GM23248 (cell line): ENCODE data around the gene RITA1. TPM values are rescaled to one million over a fixed set of nuclear protein-coding genes. Genes with fewer than 3 reads are reported as not detected.

Source experiments
- DNase-seq: peaks from one replicate; pipeline ENCODE4 v3.0.0-alpha.2; 2015
- H2AFZ ChIP-seq: fragments of 200-600 bp; sonication (generic); 2 replicates; pipeline ENCODE4 v1.6.1; 2016; ENCODE audit warnings: antibody characterized with exemption
- H3F3A ChIP-seq: fragments of 200-600 bp; sonication (generic); 2 replicates; pipeline ENCODE4 v1.6.1; 2016; ENCODE audit warnings: mild to moderate bottlenecking, antibody characterized with exemption, mixed run types; ENCODE audit not compliant: insufficient read depth
- H3K27ac ChIP-seq: fragments of 200-600 bp; sonication (generic); 2 replicates; pipeline ENCODE4 v1.5.1; 2016; ENCODE audit warnings: mild to moderate bottlenecking
- H3K27me3 ChIP-seq: fragments of 200-600 bp; sonication (generic); replicated peaks from 2 replicates; pipeline ENCODE4 v1.6.1; 2016; ENCODE audit warnings: mild to moderate bottlenecking; ENCODE audit not compliant: insufficient read depth
- H3K36me3 ChIP-seq: fragments of 200-600 bp; sonication (generic); 2 replicates; pipeline ENCODE4 v1.6.1; 2016; ENCODE audit warnings: low read depth, mild to moderate bottlenecking
- H3K4me1 ChIP-seq: fragments of 200-600 bp; sonication (generic); 2 replicates; pipeline ENCODE4 v1.6.1; 2016; ENCODE audit warnings: mild to moderate bottlenecking; ENCODE audit not compliant: insufficient read depth
- H3K4me2 ChIP-seq: fragments of 200-600 bp; sonication (generic); one replicate; pipeline ENCODE4 v1.6.1; 2016; ENCODE audit warnings: mild to moderate bottlenecking; ENCODE audit not compliant: unreplicated experiment
- H3K4me3 ChIP-seq: fragments of 200-600 bp; sonication (generic); 2 replicates; pipeline ENCODE4 v1.5.1; 2016; ENCODE audit warnings: mild to moderate bottlenecking
- H3K79me2 ChIP-seq: fragments of 200-600 bp; sonication (generic); 2 replicates; pipeline ENCODE4 v1.6.1; 2016; ENCODE audit warnings: mild to moderate bottlenecking; ENCODE audit not compliant: insufficient read depth
- H3K9ac ChIP-seq: fragments of 200-600 bp; sonication (generic); 2 replicates; pipeline ENCODE4 v1.6.1; 2016; ENCODE audit warnings: mild to moderate bottlenecking
- H3K9me2 ChIP-seq: fragments of 200-600 bp; sonication (generic); 2 replicates; pipeline ENCODE4 v1.6.1; 2016; ENCODE audit warnings: mixed run types, mild to moderate bottlenecking, moderate library complexity; ENCODE audit not compliant: insufficient read depth
- H3K9me3 ChIP-seq: fragments of 200-600 bp; sonication (generic); one replicate; pipeline ENCODE4 v1.6.1; 2017; ENCODE audit warnings: low read depth
- H4K20me1 ChIP-seq: fragments of 200-600 bp; sonication (generic); 2 replicates; pipeline ENCODE4 v1.6.0; 2016; ENCODE audit not compliant: insufficient read depth
- EZH2 ChIP-seq: fragments of 200-600 bp; sonication (generic); IDR thresholded peaks from 2 replicates; pipeline ENCODE4 v1.6.1; 2018; ENCODE audit warnings: antibody characterized with exemption, mild to moderate bottlenecking; ENCODE audit not compliant: insufficient read depth, poor library complexity, severe bottlenecking
- EZH2phosphoT487 ChIP-seq: fragments of 200-600 bp; sonication (generic); IDR thresholded peaks from 2 replicates; pipeline ENCODE4 v1.6.1; 2018; ENCODE audit warnings: antibody characterized with exemption, moderate library complexity, mild to moderate bottlenecking, low read depth; ENCODE audit not compliant: insufficient read depth
- WGBS, 2 experiments: methylation state at CpG; one replicate each; pipeline ENCODE4 v1.1.6; 2015 to 2017; ENCODE audit warnings: low lambda C conversion rate in 2 of 2, low coverage in 1 of 2; ENCODE audit errors: missing lambda C conversion rate in 2 of 2; 5-methylcytosine and 5-hydroxymethylcytosine counted together
- in situ Hi-C: fragments of 300-500 bp; cut with MboI; formaldehyde crosslinking; loops from 2 replicates; pipeline ENCODE4 v1.15.0; 2020
- polyA plus RNA-seq: library from polyadenylated mRNA; unstranded; fragments of >200 nt; fragmentation: Nextera tagmentation; extraction: Ambion mirVana; gene quantifications from 2 replicates; pipeline ENCODE4 v1.2.1, GENCODE V29; 2016
- total RNA-seq: library from RNA; depleted of rRNA; stranded (reverse); fragments of >200 nt; shearing (Covaris generic); gene quantifications from 2 replicates; pipeline ENCODE4 v1.2.3, GENCODE V29; 2014

RITA1 gene
- total and polyA plus RNA-seq, 2 experiments from 2014 or later, result 15.6 to 19.2 TPM

DNA sequence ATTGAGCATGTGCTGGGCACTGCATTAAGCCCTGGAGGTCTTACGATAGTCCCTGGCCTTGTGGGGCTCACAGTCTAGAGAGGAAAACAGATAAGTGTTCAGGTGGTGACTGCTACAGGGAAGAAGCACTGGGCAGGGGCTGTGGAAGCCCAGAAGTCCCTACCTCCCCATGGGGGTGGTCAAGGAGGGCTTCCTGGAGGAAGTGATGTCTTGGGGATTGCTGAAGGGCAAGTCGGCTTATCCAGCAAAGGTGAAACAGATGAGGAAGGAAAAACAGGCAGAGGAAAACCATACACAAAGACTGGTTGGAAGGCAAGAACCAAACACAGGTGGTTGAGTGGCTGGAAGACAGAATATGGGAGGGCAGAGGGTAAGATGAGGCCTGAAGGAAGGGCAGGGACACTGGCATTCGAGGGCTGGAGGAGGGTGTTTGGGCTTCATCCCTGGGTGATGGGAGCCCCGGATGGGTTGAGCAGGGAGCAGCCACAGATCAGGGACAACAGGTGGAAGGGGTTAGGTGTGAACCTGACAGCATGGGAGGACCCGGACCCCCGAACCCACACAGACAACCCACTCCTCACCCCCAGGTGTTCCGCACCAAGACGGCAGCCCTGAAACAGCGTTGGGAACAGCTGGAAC, 33.2 kb upstream of the RITA1 start:
- no peaks in the 10 kb centered on the region for H3K9me2 ChIP-seq
- 0 out of 2 replicates have a peak, but pooled peaks cover 5% of the 10 kb centered on the region for H3F3A ChIP-seq
- H3K4me3 ChIP-seq, result peak overlapping the region; percentile 55; the same call in 1 of the 2 replicates
- H3K36me3 ChIP-seq, result no peaks in the 10 kb centered on the region
- no peak overlapping the region for H3K4me2 ChIP-seq
- 17 to 18% methylated on average over 9 of the region's 9 CpGs for WGBS, 2 experiments
- in situ Hi-C loops, result no loop called here
- no peaks in the 10 kb centered on the region for H4K20me1 ChIP-seq
- peaks cover 37% of the 10 kb centered on the region for H3K27me3 ChIP-seq
- no peak overlapping the region for H3K27ac ChIP-seq
- H3K9ac ChIP-seq, result no peak overlapping the region
- no peak overlapping the region for H2AFZ ChIP-seq
- TF ChIP-seq EZH2phosphoT487 (no peak), EZH2 (no peak)
- no peaks in the 10 kb centered on the region for H3K4me1 ChIP-seq
- no peaks in the 10 kb centered on the region for H3K9me3 ChIP-seq
- no peak for DNase-seq
- H3K79me2 ChIP-seq, result no peaks in the 10 kb centered on the region

DNA sequence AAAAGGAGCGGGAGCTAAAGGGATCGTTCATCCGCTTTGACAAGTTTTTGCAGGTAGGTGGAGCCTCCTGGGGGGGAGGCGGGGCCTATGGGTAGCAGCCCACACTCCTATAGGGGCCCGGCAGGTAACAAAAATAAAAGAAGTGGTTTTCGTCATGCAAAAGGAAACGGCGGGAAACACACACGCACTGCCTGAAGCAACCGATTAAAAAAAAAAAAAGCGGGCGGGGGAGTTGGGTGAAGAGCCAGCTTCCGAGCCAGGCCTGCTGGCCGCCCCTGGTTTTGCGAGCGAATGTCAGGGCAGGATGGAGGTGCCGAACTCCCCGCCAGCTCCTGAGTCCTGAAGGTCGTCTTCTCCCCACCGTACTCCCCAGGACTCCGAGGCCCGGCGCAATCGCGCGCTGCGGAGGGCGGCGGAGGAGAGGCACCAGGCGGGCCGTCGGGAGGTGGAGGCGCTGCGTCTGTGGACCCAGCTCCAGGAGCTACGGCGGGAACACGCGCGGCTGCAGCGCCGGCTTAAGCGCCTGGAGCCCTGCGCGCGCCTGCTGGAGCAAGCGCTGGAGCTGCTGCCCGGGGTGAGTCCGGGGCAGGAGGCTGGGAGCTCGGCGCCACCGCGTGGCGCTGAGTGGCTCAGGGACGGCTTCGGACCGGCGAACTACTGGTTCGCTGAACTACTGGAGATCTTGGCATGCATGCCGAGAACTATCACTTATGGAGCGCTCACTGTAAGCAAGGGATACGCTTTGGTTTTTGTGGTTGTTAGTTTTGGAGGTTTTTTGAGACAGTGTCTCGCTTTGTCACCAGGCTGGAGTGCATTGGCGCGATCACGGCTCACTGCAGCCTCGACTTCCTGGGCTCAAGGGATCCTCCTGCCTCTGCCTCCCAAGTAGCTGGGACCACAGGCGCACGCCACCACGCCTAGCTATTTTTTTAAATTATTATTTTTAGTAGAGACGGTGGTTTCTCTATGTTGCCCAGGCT, 32.4 kb upstream of the RITA1 start:
- in situ Hi-C loops, result no loop called here
- Histone ChIP-seq H4K20me1 (no peaks in the 10 kb centered on the region), H3K4me2 (peak overlapping the region; percentile 23), H3K9me2 (no peaks in the 10 kb centered on the region), H3K79me2 (no peaks in the 10 kb centered on the region), H2AFZ (peak overlapping the region; percentile 47), H3K9ac (no peak overlapping the region), H3K36me3 (no peaks in the 10 kb centered on the region), H3K27me3 (peaks cover 36% of the 10 kb centered on the region), H3K4me1 (no peaks in the 10 kb centered on the region), H3K4me3 (peak overlapping the region; percentile 55), H3K27ac (no peak overlapping the region), H3F3A (0 out of 2 replicates have a peak, but pooled peaks cover 8% of the 10 kb centered on the region), H3K9me3 (no peaks in the 10 kb centered on the region)
- DNase-seq, result peak; percentile 83
- WGBS, 2 experiments, result 13 to 14% methylated on average over 60 of the region's 70 CpGs
- TF ChIP-seq EZH2 (no peak), EZH2phosphoT487 (no peak)

DNA sequence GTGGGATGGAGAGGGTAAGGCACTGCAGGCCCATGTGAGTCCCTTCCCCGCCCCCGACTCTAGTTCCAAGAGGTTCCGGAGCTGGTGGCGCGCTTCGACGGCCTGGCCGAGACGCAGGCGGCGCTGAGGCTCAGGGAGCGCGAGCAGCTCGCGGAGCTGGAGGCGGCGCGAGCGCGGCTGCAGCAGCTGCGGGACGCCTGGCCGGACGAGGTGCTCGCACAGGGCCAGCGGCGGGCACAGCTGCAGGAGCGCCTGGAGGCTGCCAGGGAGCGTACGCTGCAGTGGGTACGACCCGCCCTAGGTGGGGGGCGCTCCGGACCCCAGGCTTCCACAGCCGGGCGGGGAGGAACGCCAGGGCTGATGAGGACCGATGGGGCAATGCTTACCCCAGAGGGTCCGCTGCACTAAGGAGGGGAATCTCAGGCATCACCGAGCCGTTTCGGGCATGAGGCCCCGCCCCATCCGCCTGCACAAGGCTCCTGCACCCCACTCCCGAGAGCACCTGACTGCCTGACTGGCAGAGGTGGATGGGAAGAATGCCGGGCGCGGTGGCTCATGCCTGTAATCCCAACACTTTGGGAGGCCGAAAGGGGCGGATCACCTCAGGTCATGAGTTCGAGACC, 31.1 kb upstream of the RITA1 start:
- TF ChIP-seq EZH2phosphoT487 (no peak), EZH2 (no peak)

DNA sequence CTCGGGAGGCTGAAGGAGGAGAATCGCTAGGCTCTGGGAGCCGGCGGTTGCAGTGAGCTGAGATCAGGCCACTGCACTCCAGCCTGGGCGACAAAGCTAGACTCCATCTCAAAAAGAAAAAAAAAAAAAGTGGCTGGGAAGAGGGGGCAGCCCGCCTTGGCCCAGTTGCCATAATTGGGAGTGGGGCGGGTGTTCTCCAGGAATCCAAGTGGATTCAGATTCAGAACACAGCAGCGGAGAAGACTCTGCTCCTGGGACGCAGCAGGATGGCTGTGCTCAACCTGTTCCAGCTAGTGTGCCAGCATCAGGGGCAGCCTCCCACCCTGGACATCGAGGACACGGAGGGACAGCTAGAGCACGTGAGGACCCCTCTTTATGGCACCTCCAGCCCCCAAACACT, 30.5 kb upstream of the RITA1 start:
- Histone ChIP-seq H4K20me1 (no peaks in the 10 kb centered on the region), H3K4me2 (no peak overlapping the region), H3K27ac (no peak overlapping the region), H3K4me3 (no peak overlapping the region), H3K9ac (no peak overlapping the region), H2AFZ (no peak overlapping the region), H3F3A (0 out of 2 replicates have a peak, but pooled peaks cover 8% of the 10 kb centered on the region), H3K27me3 (peaks cover 33% of the 10 kb centered on the region), H3K4me1 (no peaks in the 10 kb centered on the region), H3K9me3 (no peaks in the 10 kb centered on the region), H3K79me2 (no peaks in the 10 kb centered on the region), H3K36me3 (no peaks in the 10 kb centered on the region), H3K9me2 (no peaks in the 10 kb centered on the region)
- 36 to 46% methylated on average over 12 of the region's 12 CpGs for WGBS, 2 experiments
- TF ChIP-seq EZH2phosphoT487, result no peak
- TF ChIP-seq EZH2, result no peak
- in situ Hi-C loops, result no loop called here
- no peak for DNase-seq

More for the DNA sequence above, 31.1 kb upstream of the RITA1 start:
- Histone ChIP-seq H3F3A (0 out of 2 replicates have a peak, but pooled peaks cover 8% of the 10 kb centered on the region), H2AFZ (no peak overlapping the region), H3K9me3 (no peaks in the 10 kb centered on the region), H3K4me2 (no peak overlapping the region), H3K4me1 (no peaks in the 10 kb centered on the region), H3K27ac (no peak overlapping the region), H3K36me3 (no peaks in the 10 kb centered on the region), H3K79me2 (no peaks in the 10 kb centered on the region), H3K9me2 (no peaks in the 10 kb centered on the region), H4K20me1 (no peaks in the 10 kb centered on the region), H3K9ac (no peak overlapping the region), H3K4me3 (peak overlapping the region; percentile 21; the same call in 1 of the 2 replicates), H3K27me3 (peaks cover 33% of the 10 kb centered on the region)
- WGBS, 2 experiments, result 6 to 8% methylated on average over 38 to 47 of the region's 51 CpGs
- peak; percentile 65 for DNase-seq
- in situ Hi-C loops, result no loop called here
